B cell (primary cell): ENCODE results near the gene TP53I3. TPM values are rescaled to one million over a fixed set of nuclear protein-coding genes. Genes with fewer than 3 reads are reported as not detected.

Experiments used
- ATAC-seq: fragments of 200-7000 bp; cut with Tn5 transposase; one replicate; pipeline ENCODE4 v1.10.0; 2021; ENCODE audit warnings: low read depth, mild to moderate bottlenecking, moderate number of reproducible peaks, moderate library complexity
- CTCF ChIA-PET: fragments of 350-600 bp; sonication (Branson Sonifier 250); formaldehyde crosslinking; loops from one replicate; lab custom pipeline; 2021; ENCODE audit warnings: antibody characterized with exemption, inconsistent platforms; lab: Charles Lee
- POLR2A ChIA-PET: fragments of 350-600 bp; sonication (Branson Sonifier 250); formaldehyde crosslinking; loops from one replicate; lab custom pipeline; 2021; ENCODE audit warnings: antibody characterized with exemption; lab: Charles Lee
- DNase-seq: peaks from one replicate; pipeline ENCODE4 v3.0.0; 2013
- H2AFZ ChIP-seq: 2 replicates; pipeline ENCODE4 v1.6.1; 2012; ENCODE audit warnings: mild to moderate bottlenecking, low read depth, low read length; ENCODE audit not compliant: insufficient read depth, poor library complexity, severe bottlenecking
- H3K27ac ChIP-seq, 2 donors: 1 replicate in 1 of 2; 2 replicates in 1 of 2; pipeline ENCODE4 v1.5.1; 2012 to 2013; ENCODE audit warnings: low read length in 2 of 2, mild to moderate bottlenecking in 2 of 2, moderate library complexity in 1 of 2
- H3K27me3 ChIP-seq, 4 experiments: fragments of 200-600 bp in 1 of 4; sonication (generic) in 1 of 4; replicated peaks in 1 of 4; 1 replicate in 2 of 4; 2 replicates in 2 of 4; pipeline versions ENCODE4 v1.6.1 to v1.7.0; 2013 to 2016; ENCODE audit warnings: low read length in 3 of 4, mild to moderate bottlenecking in 2 of 4, mixed read lengths in 1 of 4, moderate library complexity in 1 of 4; ENCODE audit not compliant: insufficient read depth in 4 of 4, control insufficient read depth in 3 of 4; ENCODE audit errors: control extremely low read depth in 1 of 4
- H3K36me3 ChIP-seq, 2 experiments: replicated peaks in 1 of 2; 1 replicate in 1 of 2; 2 replicates in 1 of 2; pipeline versions ENCODE4 v1.6.1 to v1.7.1; 2013; ENCODE audit warnings: low read length in 1 of 2; ENCODE audit not compliant: insufficient read depth in 2 of 2, control insufficient read depth in 1 of 2; ENCODE audit errors: control extremely low read depth in 1 of 2, extremely low read depth in 1 of 2
- H3K4me1 ChIP-seq, 2 donors: fragments of 200-600 bp in 1 of 2; sonication (generic) in 1 of 2; 1 replicate in 1 of 2; 2 replicates in 1 of 2; pipeline versions ENCODE4 v1.5.1 to v1.6.1; 2013 to 2017; ENCODE audit warnings: low read length in 2 of 2; ENCODE audit not compliant: control insufficient read depth in 2 of 2, insufficient read depth in 2 of 2
- H3K4me2 ChIP-seq: replicated peaks from 2 replicates; pipeline ENCODE3; 2012; ENCODE audit warnings: mild to moderate bottlenecking, low read depth, low read length; ENCODE audit not compliant: poor library complexity, severe bottlenecking
- H3K4me3 ChIP-seq, 5 experiments: fragments of 200-600 bp in 1 of 5; sonication (generic) in 1 of 5; 1 replicate in 3 of 5; 2 replicates in 2 of 5; pipeline versions ENCODE4 v1.5.1 to v1.7.0; 2011 to 2016; ENCODE audit warnings: low read length in 4 of 5, mild to moderate bottlenecking in 4 of 5, low read depth in 2 of 5, control low read depth in 1 of 5, moderate library complexity in 1 of 5; ENCODE audit not compliant: insufficient read depth in 1 of 5; ENCODE audit errors: control extremely low read depth in 1 of 5, extremely low read depth in 1 of 5
- H3K79me2 ChIP-seq: fragments of 200-600 bp; sonication (generic); one replicate; pipeline ENCODE4 v1.6.0; 2016; ENCODE audit warnings: low read length; ENCODE audit not compliant: control insufficient read depth, insufficient read depth
- H3K9ac ChIP-seq: fragments of 200-600 bp; sonication (generic); 2 replicates; pipeline ENCODE4 v1.6.1; 2017; ENCODE audit warnings: mild to moderate bottlenecking, low read length, moderate library complexity
- H3K9me3 ChIP-seq, 3 donors: one replicate each; pipeline versions ENCODE4 v1.6.1 to v1.7.1; 2013; ENCODE audit warnings: low read length in 2 of 3; ENCODE audit not compliant: control insufficient read depth in 2 of 3, insufficient read depth in 1 of 3; ENCODE audit errors: control extremely low read depth in 1 of 3
- H4K20me1 ChIP-seq: 2 replicates; pipeline ENCODE4 v1.6.0; 2012; ENCODE audit warnings: mild to moderate bottlenecking, low read length; ENCODE audit not compliant: insufficient read depth, control insufficient read depth, poor library complexity, severe bottlenecking
- H3K27ac Mint-ChIP-seq: one replicate; pipeline ENCODE4 v1.8.0; 2021; ENCODE audit warnings: mixed read lengths
- H3K27me3 Mint-ChIP-seq: one replicate; pipeline ENCODE4 v1.8.0; 2021; ENCODE audit warnings: mixed read lengths
- H3K4me1 Mint-ChIP-seq: one replicate; pipeline ENCODE4 v1.8.0; 2021; ENCODE audit warnings: mixed read lengths
- H3K4me3 Mint-ChIP-seq: one replicate; pipeline ENCODE4 v1.8.0; 2021; ENCODE audit warnings: mixed read lengths
- H3K9me3 Mint-ChIP-seq: one replicate; pipeline ENCODE4 v1.8.0; 2022; ENCODE audit warnings: mixed read lengths; ENCODE audit not compliant: insufficient read depth
- EZH2 ChIP-seq: IDR thresholded peaks from 2 replicates; pipeline ENCODE4 v1.6.1; 2012; ENCODE audit warnings: borderline replicate concordance, low read depth, mild to moderate bottlenecking, moderate library complexity, low read length; ENCODE audit not compliant: insufficient read depth, poor library complexity, severe bottlenecking
- WGBS: methylation state at CpG from one replicate; pipeline ENCODE4 v1.1.5; 2013; ENCODE audit warnings: missing lambda C conversion rate; ENCODE audit not compliant: insufficient coverage; 5-methylcytosine and 5-hydroxymethylcytosine counted together
- intact Hi-C: fragments of 100-400 bp; cut with micrococcal nuclease; formaldehyde crosslinking; loops from one replicate; pipeline ENCODE4 v1.10.0; 2022
- polyA plus RNA-seq: library from polyadenylated mRNA; depleted of rRNA; stranded (reverse); fragments of >200 nt; gene quantifications from 2 replicates; pipeline ENCODE4 v1.2.3, GENCODE V29; 2012
- total RNA-seq, 2 donors: library from RNA; stranded (reverse); fragments of 120-200 nt in 1 of 2; gene quantifications; 1 replicate in 1 of 2; 2 replicates in 1 of 2; pipeline versions ENCODE4 v1.2.3 to v1.2.4, GENCODE V29; 2013 to 2022
- TF ChIP-seq, protein P1 (sequence below): fragments of 200-600 bp; IDR thresholded peaks from one replicate; pipeline ENCODE4 v1.8.0; 2022; ENCODE audit warnings: antibody characterized with exemption, mild to moderate bottlenecking

Gene TP53I3
- total and polyA plus RNA-seq, 2 donors (not counting 1 experiment from before 2014, with no cell fraction given): 3.9 to 7.3 TPM

DNA sequence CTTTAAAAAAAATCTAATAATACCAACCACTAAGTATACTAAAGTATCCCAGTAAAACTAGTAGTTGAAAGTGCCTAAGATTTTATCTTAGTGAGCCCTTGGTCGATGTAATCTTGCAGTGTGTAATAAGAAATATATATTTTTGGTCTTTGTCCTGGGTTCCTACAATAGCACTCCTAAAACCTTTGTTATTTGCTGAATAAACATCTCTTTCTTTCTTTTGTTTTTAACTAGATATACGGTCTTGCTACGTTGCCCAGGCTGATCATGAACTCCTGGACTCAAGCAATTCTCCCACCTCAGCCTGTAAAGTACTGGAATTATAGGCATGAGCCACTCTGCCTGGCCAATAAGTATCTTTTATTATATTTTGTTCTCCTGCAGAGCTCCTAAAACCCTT lies 2.4 kb upstream of the TP53I3 start:
- ATAC-seq (no peak), DNase-seq (no peak)
- no CpG with 5 or more reads among the region's 3 CpGs for whole genome bisulfite sequencing
- TF ChIP-seq EZH2: no peak
- TF ChIP-seq, protein P1, sequence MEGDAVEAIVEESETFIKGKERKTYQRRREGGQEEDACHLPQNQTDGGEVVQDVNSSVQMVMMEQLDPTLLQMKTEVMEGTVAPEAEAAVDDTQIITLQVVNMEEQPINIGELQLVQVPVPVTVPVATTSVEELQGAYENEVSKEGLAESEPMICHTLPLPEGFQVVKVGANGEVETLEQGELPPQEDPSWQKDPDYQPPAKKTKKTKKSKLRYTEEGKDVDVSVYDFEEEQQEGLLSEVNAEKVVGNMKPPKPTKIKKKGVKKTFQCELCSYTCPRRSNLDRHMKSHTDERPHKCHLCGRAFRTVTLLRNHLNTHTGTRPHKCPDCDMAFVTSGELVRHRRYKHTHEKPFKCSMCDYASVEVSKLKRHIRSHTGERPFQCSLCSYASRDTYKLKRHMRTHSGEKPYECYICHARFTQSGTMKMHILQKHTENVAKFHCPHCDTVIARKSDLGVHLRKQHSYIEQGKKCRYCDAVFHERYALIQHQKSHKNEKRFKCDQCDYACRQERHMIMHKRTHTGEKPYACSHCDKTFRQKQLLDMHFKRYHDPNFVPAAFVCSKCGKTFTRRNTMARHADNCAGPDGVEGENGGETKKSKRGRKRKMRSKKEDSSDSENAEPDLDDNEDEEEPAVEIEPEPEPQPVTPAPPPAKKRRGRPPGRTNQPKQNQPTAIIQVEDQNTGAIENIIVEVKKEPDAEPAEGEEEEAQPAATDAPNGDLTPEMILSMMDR: no peak
- ChIA-PET CTCF (interaction anchor here (7.3 kb wide), 1 partner anchor 261 kb away, joined by 154 read pairs; no protein-coding TSS in a partner anchor), POLR2A (no interaction called here)
- H3K27ac Mint-ChIP-seq: no peak overlapping the region
- Histone ChIP-seq H3K27ac (no peak overlapping the region), H3K9me3 (no peaks in the 10 kb centered on the region), H3K9ac (no peak overlapping the region), H3K36me3 (peaks cover 2 to 6% of the 10 kb centered on the region in 2 experiments), H3K4me2 (no peak overlapping the region), H3K79me2 (peaks cover 12% of the 10 kb centered on the region), H3K27me3 (no peaks in the 10 kb centered on the region), H2AFZ (no peak overlapping the region), H3K4me1 (peaks cover 12 to 20% of the 10 kb centered on the region in 2 donors), H3K4me3 (no peak overlapping the region), H4K20me1 (no peaks in the 10 kb centered on the region)
- H3K9me3 Mint-ChIP-seq: no peaks in the 10 kb centered on the region
- H3K27me3 Mint-ChIP-seq: no peaks in the 10 kb centered on the region
- no peak overlapping the region for H3K4me3 Mint-ChIP-seq
- H3K4me1 Mint-ChIP-seq: peaks cover 19% of the 10 kb centered on the region
- intact Hi-C loops: no loop called here

GRCh38 chr2:24086241-24086640 lies 1.6 kb upstream of the TP53I3 start:
- ATAC-seq (no peak), DNase-seq (no peak)
- Histone ChIP-seq H3K4me3 (no peak overlapping the region), H3K9ac (no peak overlapping the region), H3K36me3 (peaks cover 2 to 7% of the 10 kb centered on the region in 2 experiments), H4K20me1 (no peaks in the 10 kb centered on the region), H3K9me3 (no peaks in the 10 kb centered on the region), H3K79me2 (peaks cover 12% of the 10 kb centered on the region), H3K27ac (no peak overlapping the region), H3K4me1 (peaks cover 12 to 20% of the 10 kb centered on the region in 2 donors), H3K27me3 (no peaks in the 10 kb centered on the region), H2AFZ (no peak overlapping the region), H3K4me2 (no peak overlapping the region)
- no peak for TF ChIP-seq EZH2
- TF ChIP-seq, protein P1: no peak
- ChIA-PET POLR2A (no interaction called here), CTCF (interaction anchor here (7.3 kb wide), 1 partner anchor 261 kb away, joined by 154 read pairs; no protein-coding TSS in a partner anchor)
- Mint-ChIP-seq H3K27ac (no peak overlapping the region), H3K27me3 (no peaks in the 10 kb centered on the region), H3K4me3 (peak overlapping the region; percentile 45), H3K9me3 (no peaks in the 10 kb centered on the region), H3K4me1 (peaks cover 19% of the 10 kb centered on the region)
- intact Hi-C loops: no loop called here
- no CpG with 5 or more reads among the region's 1 CpG for WGBS
